ENCODE measurements around the gene EIF2D. TPM values are rescaled to one million over a fixed set of nuclear protein-coding genes. Genes with fewer than 3 reads are reported as not detected.

The EIF2D gene
- total and polyA plus RNA-seq, 2 of the 4 experiments (the other 2 are of a cell fraction) = 64.3 to 69.4 TPM

DNA sequence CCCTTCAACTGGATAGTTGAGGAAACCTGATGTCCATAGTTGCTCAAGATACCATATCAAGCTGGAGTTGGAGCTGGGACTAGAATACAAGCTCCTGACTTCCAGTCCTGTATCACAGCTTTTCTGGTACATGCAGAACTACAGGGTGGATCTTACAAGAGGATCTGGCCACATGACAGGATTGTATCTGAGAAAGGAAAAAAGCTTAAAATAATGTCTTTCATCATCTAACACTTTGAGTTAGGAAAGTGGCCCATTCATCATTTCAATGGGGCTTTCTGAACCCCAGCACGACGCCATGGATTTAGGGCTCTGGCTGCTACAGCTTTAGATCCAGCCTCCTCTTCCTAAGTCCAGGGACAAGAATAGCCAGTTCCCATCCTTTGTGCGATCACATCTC is 58.1 kb downstream of the EIF2D start:
- no peaks in the 10 kb centered on the region for H3K9me3 ChIP-seq (ENCODE audit: control insufficient read depth, insufficient read depth, low read length)
- no peak overlapping the region for H3K9ac ChIP-seq (ENCODE audit: low read depth, low read length)
- H4K5ac ChIP-seq (ENCODE audit: low read depth, low read length) = no peak overlapping the region
- no peak overlapping the region for H4K8ac ChIP-seq (ENCODE audit: low read depth in 2 of 2, low read length in 2 of 2)
- no peak overlapping the region for H2AFZ ChIP-seq (replicated peaks; ENCODE audit: low read length, poor library complexity)
- no peak overlapping the region for H3K18ac ChIP-seq (ENCODE audit: low read depth, low read length)
- peaks cover 7% of the 10 kb centered on the region; the same call in 1 of the 2 replicates for H3K9me1 ChIP-seq (ENCODE audit: insufficient read depth, low read length)
- intact Hi-C loops (cut with micrococcal nuclease) = no loop called here
- H3K23ac ChIP-seq (ENCODE audit: low read depth, low read length) = no peak overlapping the region
- ChIA-PET POLR2A (ENCODE audit: unreplicated experiment) (no interaction called here), CTCF (interaction anchor here (0.9 to 1.0 kb wide), 2 partner anchors 9 to 10 kb away, joined by 3 read pairs; no protein-coding TSS in a partner anchor)
- H2BK5ac ChIP-seq (ENCODE audit: low read depth, low read length, poor library complexity, severe bottlenecking) = no peak overlapping the region
- dilution Hi-C loops (cut with HindIII; ENCODE audit: low sequenced_read_pairs, unreplicated experiment) = no loop called here
- no peak for ATAC-seq (ENCODE audit: low read depth)
- BruUV-seq (replicated peaks) = no TSS peak
- 0 out of 2 replicates have a peak, but pooled peaks cover 12% of the 10 kb centered on the region for H4K20me1 ChIP-seq (ENCODE audit: insufficient read depth, low read length)
- no peak overlapping the region for H2AK9ac ChIP-seq (replicated peaks; ENCODE audit: low read depth, low read length, poor library complexity)
- no peak overlapping the region for H3K4ac ChIP-seq (ENCODE audit: low read depth, low read length)
- H3K4me1 ChIP-seq (ENCODE audit: control insufficient read depth, insufficient read depth, low read length) = peaks cover 4% of the 10 kb centered on the region; the same call in 1 of the 2 replicates
- H3K4me2 ChIP-seq (ENCODE audit: low read depth, low read length) = no peak overlapping the region
- H3K4me3 ChIP-seq (ENCODE audit: insufficient read depth, low read depth, low read length) = no peak overlapping the region
- in situ Hi-C loops (cut with MboI; ENCODE audit: low sequenced_read_pairs) = no loop called here
- no peak overlapping the region for H2BK120ac ChIP-seq (ENCODE audit: low read depth, low read length)
- peaks cover 17% of the 10 kb centered on the region for H3K27me3 ChIP-seq (ENCODE audit: control insufficient read depth, insufficient read depth, low read length)
- DNase-seq = no peak
- H2BK15ac ChIP-seq (ENCODE audit: low read depth, low read length) = no peak overlapping the region
- H3K36me3 ChIP-seq (ENCODE audit: control insufficient read depth, insufficient read depth, low read length) = no peaks in the 10 kb centered on the region
- WGBS, 2 experiments (ENCODE audit: extremely low coverage in 2 of 2, insufficient read length in 1 of 2) = 90% methylated on average over 2 of the region's 3 CpGs; no CpG with 5 or more reads in 1 of the 2 experiments
- H2AK5ac ChIP-seq (ENCODE audit: low read depth, low read length) = no peak overlapping the region
- H3K14ac ChIP-seq (replicated peaks; ENCODE audit: low read depth, low read length) = no peak overlapping the region
- H4K91ac ChIP-seq (ENCODE audit: insufficient read depth, low read depth, low read length) = no peak overlapping the region
- H3K27ac ChIP-seq (ENCODE audit: insufficient read depth, low read length) = no peak overlapping the region
- TF ChIP-seq BHLHE40 (IDR thresholded peaks at IDR 0.05; ENCODE audit: low read depth, low read length) = no peak
- no peak for TF ChIP-seq RAD21 (IDR thresholded peaks at IDR 0.05; ENCODE audit: low read length)
- no peak for TF ChIP-seq RCOR1 (IDR thresholded peaks at IDR 0.05; ENCODE audit: insufficient replicate concordance, low read length)
- TF ChIP-seq, protein P1, sequence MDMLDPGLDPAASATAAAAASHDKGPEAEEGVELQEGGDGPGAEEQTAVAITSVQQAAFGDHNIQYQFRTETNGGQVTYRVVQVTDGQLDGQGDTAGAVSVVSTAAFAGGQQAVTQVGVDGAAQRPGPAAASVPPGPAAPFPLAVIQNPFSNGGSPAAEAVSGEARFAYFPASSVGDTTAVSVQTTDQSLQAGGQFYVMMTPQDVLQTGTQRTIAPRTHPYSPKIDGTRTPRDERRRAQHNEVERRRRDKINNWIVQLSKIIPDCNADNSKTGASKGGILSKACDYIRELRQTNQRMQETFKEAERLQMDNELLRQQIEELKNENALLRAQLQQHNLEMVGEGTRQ (IDR thresholded peaks at IDR 0.05; ENCODE audit: low read depth, low read length) = no peak
- H2BK20ac ChIP-seq (ENCODE audit: low read depth, low read length) = no peak overlapping the region
- no peak overlapping the region for H3K56ac ChIP-seq (ENCODE audit: extremely low read depth, insufficient read depth, low read length)
- H3K79me1 ChIP-seq (ENCODE audit: low read depth in 1 of 2, low read length in 2 of 2) = no peaks in the 10 kb centered on the region
